Mucosa of descending colon (tissue), 3 donors: ENCODE measurements around the gene ADISSP. TPM values are rescaled to one million over a fixed set of nuclear protein-coding genes. Genes with fewer than 3 reads are reported as not detected.

Experiments
- ATAC-seq: fragments of 200-7000 bp; cut with Tn5 transposase; one replicate; pipeline ENCODE4 v1.9.1; 2020; ENCODE audit warnings: mild to moderate bottlenecking, moderate library complexity
- DNase-seq, 3 donors: peaks; one replicate each; pipeline ENCODE4 v3.0.0-alpha.2; 2020
- H3K36me3 ChIP-seq: fragments of 200-600 bp; one replicate; pipeline ENCODE4 v1.8.0; 2021; ENCODE audit warnings: low read depth, mild to moderate bottlenecking
- H3K4me1 ChIP-seq: fragments of 200-600 bp; one replicate; pipeline ENCODE4 v1.8.0; 2021; ENCODE audit warnings: low read depth, mild to moderate bottlenecking
- H3K4me3 ChIP-seq: fragments of 200-600 bp; one replicate; pipeline ENCODE4 v1.8.0; 2021; ENCODE audit warnings: mild to moderate bottlenecking
- H3K9me3 ChIP-seq: fragments of 200-600 bp; one replicate; pipeline ENCODE4 v1.8.0; 2021; ENCODE audit warnings: mild to moderate bottlenecking
- intact Hi-C, 2 donors: fragments of 100-400 bp; cut with DNase I in 1 of 2; cut with micrococcal nuclease in 1 of 2; formaldehyde crosslinking; loops; one replicate each; pipeline versions ENCODE4 v1.11.0 to v1.11.1; 2022; cut with DNase I, micrococcal nuclease
- total RNA-seq, 3 donors: library from RNA; stranded (reverse); fragmentation: NEBNext Ultra II Directional in 2 of 3; extraction: Animal tissue kit (Norgen Biotek cat#: 25700) in 2 of 3; gene quantifications; one replicate each; pipeline versions ENCODE4 v1.2.1 to v1.2.4, GENCODE V29; 2021 to 2023
- TF ChIP-seq, protein P1 (sequence below): fragments of 200-600 bp; IDR thresholded peaks from one replicate; pipeline ENCODE4 v1.8.0; 2022; ENCODE audit warnings: antibody characterized with exemption, mild to moderate bottlenecking
- donor health status: DM: no; HTN: no; CAD: no; lungs with moderate emphysema.
- donor health status: DM: no; HTN: no; CAD: no.
- donor health status: DM: no; HTN: yes; CAD: no.

The ADISSP gene
- total RNA-seq, 3 donors from 2014 or later: 14.5 to 69.6 (median 26.5) TPM

DNA sequence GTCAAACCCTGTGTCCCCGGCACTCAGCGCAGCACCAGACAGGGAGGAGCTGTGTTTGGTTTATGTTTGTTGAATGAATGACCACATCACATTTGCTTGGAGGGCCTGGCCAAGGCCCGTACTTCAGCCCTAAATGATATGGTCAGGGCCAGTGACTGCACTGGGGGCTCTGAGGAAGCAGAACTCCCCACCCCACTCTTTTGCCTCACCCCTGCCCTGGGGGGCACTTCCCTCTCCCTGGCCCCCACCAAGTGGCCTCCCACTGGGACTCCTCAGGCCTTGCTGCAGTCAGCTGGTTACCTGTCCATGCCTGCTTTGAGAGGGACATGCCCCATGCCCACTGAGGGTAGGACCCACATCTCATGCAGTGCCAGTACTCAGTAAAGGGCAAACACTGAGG lies 2.9 kb downstream of the ADISSP start:
- ATAC-seq (no peak), DNase-seq (no peak)
- H3K4me1 ChIP-seq: peaks cover 14% of the 10 kb centered on the region
- TF ChIP-seq, protein P1, sequence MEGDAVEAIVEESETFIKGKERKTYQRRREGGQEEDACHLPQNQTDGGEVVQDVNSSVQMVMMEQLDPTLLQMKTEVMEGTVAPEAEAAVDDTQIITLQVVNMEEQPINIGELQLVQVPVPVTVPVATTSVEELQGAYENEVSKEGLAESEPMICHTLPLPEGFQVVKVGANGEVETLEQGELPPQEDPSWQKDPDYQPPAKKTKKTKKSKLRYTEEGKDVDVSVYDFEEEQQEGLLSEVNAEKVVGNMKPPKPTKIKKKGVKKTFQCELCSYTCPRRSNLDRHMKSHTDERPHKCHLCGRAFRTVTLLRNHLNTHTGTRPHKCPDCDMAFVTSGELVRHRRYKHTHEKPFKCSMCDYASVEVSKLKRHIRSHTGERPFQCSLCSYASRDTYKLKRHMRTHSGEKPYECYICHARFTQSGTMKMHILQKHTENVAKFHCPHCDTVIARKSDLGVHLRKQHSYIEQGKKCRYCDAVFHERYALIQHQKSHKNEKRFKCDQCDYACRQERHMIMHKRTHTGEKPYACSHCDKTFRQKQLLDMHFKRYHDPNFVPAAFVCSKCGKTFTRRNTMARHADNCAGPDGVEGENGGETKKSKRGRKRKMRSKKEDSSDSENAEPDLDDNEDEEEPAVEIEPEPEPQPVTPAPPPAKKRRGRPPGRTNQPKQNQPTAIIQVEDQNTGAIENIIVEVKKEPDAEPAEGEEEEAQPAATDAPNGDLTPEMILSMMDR: no peak
- intact Hi-C loops: no loop called here
- H3K36me3 ChIP-seq: no peaks in the 10 kb centered on the region
- H3K9me3 ChIP-seq: no peaks in the 10 kb centered on the region
- H3K4me3 ChIP-seq: no peak overlapping the region

DNA sequence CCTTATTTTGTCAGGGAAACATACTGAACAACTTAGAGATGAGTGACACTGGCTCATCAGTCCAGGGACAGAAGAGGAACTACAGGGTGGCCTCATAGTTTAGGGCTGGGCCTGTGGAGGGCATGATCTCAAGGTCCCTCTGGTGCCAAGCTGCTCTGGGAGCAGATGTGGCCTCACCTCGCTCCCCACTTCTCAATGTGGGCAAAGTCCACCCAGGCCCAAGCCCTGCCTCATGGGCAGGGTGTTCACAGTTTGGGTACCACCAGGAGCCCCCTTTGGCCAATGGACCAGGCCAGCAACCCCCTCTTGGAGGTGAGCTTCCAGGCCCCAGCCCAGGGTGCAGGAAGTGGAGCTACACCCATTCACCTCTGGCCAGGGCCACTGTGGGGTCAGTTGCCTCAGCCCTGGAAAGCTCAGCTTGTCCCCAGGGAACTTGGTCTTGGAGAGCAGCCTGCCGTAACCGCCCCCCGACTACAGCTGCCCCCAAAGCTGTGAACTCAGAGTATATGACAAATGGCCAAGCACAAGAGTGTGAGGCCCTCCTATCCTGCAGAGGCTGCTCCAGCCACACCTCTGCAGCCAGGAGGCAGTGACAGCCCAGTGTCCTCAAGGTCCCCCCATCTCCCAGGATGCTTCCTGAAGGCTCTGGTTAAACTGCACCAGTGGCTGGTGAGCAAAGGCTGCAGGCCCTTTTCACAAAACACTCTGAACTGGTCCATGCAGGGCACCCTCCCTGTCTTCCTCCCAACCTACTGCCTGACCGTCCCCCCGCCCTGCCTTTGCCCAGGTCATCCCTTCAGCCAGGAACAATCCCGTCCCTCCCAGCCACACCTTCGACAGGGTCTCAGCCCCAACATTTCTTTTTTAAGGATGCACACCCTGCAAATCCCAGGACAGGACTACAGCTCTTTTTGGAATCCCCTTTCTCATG lies 3.6 kb downstream of the ADISSP start:
- intact Hi-C loops: no loop called here
- no peaks in the 10 kb centered on the region for H3K36me3 ChIP-seq
- ATAC-seq (no peak), DNase-seq (no peak)
- no peak overlapping the region for H3K4me3 ChIP-seq
- TF ChIP-seq, protein P1: no peak
- peaks cover 14% of the 10 kb centered on the region for H3K4me1 ChIP-seq
- H3K9me3 ChIP-seq: no peaks in the 10 kb centered on the region

DNA sequence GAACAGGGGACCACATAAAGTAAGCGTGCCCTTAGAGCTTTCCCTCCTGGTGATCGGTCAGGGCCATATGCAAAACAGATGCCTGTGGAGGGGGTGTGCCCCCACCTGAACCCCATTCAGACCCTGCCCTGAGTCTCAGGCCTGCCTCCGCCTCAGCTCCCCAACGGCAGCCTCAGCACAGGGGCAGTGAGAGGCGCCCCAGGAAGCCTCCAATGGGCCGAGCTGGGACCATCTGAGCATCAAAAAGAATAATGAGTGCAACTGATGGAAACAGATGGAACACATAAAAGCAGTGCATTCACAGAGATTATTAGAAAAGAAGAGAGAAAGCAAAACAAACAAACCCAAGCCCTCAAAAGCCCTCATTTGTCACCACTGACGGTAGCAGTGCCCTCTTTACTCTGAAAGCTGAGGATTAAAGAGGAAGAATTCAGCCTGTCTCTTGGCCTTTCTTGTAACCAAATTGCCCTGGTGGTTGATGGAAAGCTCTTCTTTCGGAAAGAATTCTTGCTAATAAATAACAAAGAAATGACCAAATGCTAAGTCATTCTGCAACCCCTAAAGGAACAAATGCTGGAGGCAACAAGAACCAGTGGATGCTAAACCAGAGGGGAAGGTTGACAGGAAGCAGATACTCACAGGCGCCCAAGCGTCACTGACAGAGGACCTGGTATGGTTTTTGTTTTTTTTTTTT lies 6.8 kb downstream of the ADISSP start:
- intact Hi-C loops: no loop called here
- no peaks in the 10 kb centered on the region for H3K36me3 ChIP-seq
- no peaks in the 10 kb centered on the region for H3K9me3 ChIP-seq
- H3K4me1 ChIP-seq: no peaks in the 10 kb centered on the region
- H3K4me3 ChIP-seq: no peak overlapping the region
- TF ChIP-seq, protein P1: no peak
- no peak for DNase-seq
- ATAC-seq: no peak

DNA sequence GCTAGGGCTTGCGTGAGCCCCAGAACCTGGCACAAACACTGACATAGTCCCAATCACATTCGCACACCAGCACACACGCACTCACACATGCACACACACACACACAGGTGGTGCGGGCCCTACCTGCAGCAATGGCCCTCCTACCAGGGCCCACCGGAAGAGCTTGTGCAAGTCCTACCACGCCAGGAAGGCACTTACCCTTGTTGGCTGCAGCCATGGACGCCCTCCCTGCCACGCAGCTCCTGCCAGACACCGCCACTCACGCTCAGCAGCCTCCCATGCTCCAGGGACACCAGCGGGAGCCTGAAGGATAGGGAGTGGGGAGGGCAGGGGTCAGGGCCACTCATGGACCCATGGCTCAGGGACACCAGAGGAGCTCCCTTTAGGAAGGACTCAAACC lies 7.7 kb downstream of the ADISSP start:
- Histone ChIP-seq H3K4me3 (no peak overlapping the region), H3K36me3 (no peaks in the 10 kb centered on the region), H3K4me1 (no peaks in the 10 kb centered on the region), H3K9me3 (no peaks in the 10 kb centered on the region)
- TF ChIP-seq, protein P1: no peak
- intact Hi-C loops: no loop called here
- ATAC-seq (no peak), DNase-seq (no peak)

DNA sequence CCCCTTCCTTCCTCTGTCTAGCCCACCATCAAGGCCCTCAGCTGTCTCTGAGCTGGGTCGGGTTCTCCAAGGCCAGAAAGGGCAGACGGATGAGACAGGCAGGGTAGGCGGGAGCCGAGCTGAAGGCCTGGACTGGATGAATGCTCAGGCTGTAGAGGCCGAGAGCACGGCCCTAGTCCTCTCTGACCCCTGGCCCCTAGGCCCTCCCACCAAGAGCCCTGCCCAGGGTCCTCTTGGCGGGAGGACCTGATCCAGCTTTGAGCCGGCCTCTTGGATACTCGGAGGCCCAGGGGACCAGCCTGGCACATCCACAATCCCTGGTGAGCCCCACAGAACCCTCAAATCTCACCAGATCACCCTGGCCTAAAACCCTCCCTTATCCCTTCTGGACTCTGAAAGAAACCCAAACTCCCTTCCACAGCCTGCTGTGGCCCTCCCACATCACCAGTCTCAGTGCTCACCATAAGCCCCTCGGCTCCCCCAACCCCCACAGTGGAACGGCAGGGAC lies 8.2 kb downstream of the ADISSP start:
- ATAC-seq (no peak), DNase-seq (no peak)
- Histone ChIP-seq H3K4me1 (no peaks in the 10 kb centered on the region), H3K9me3 (no peaks in the 10 kb centered on the region), H3K36me3 (no peaks in the 10 kb centered on the region), H3K4me3 (no peak overlapping the region)
- intact Hi-C loops: no loop called here
- TF ChIP-seq, protein P1: no peak
